WTC11 (cell line): ENCODE data around the gene LRRC37A3.

Experiments
- AR ChIP-seq: fragments of 250-450 bp; sonication (Bioruptor Pico); IDR thresholded peaks from 2 replicates; pipeline ENCODE4 v1.9.0; 2021; ENCODE audit warnings: mild to moderate bottlenecking
- ATF1 ChIP-seq: sonication (generic); formaldehyde crosslinking; IDR thresholded peaks from 2 replicates; pipeline ENCODE4 v1.8.1; 2023; ENCODE audit warnings: mild to moderate bottlenecking, moderate library complexity, missing genetic modification reagents
- CREM ChIP-seq: sonication (generic); formaldehyde crosslinking; IDR thresholded peaks from 2 replicates; pipeline ENCODE4 v1.8.1; 2022; ENCODE audit warnings: mild to moderate bottlenecking, missing genetic modification reagents, moderate library complexity
- FOXJ3 ChIP-seq: sonication (generic); formaldehyde crosslinking; IDR thresholded peaks from 2 replicates; pipeline ENCODE4 v1.9.0; 2021; ENCODE audit warnings: missing genetic modification reagents, mild to moderate bottlenecking, borderline replicate concordance
- JAZF1 ChIP-seq: fragments of 250-450 bp; sonication (Bioruptor Pico); IDR thresholded peaks from 2 replicates; pipeline ENCODE4 v1.9.0; 2021; ENCODE audit warnings: moderate library complexity, mild to moderate bottlenecking, inconsistent platforms
- MXD4 ChIP-seq: fragments of 250-450 bp; sonication (Bioruptor Pico); IDR thresholded peaks from 2 replicates; pipeline ENCODE4 v1.8.0; 2021; ENCODE audit warnings: mild to moderate bottlenecking, moderate library complexity, borderline replicate concordance
- ZBTB21 ChIP-seq: sonication (generic); formaldehyde crosslinking; IDR thresholded peaks from 2 replicates; pipeline ENCODE4 v1.8.1; 2023; ENCODE audit warnings: mild to moderate bottlenecking, missing genetic modification reagents, borderline replicate concordance

DNA sequence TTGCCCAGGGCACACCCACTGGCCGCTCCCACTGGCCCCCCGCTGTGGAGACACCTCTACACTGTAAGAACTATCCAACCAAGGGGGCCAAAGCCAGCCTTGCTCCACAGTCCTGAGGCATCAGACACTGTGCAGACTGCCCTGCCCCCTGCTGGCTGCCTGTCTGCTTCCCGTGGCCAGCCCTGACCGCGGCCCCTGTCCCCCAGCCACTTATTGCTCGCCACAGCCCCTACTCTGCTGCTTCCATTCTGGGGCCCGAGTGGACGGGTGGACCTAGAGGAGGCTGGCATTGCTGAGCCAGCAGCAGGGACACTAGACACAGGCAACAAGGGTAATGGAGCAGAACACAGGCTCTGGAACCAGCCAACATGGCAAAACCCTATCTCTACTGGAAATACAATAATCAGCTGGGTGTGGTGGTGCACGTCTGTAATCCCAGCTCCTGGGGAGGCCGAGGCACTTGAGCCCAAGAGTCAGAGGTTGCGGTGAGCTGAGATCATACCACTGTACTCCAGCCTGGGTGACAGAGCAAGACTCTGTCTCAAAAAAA lies 19.7 kb upstream of the LRRC37A3 start:
- TF ChIP-seq AR (CRISPR knock-in tag) (no peak), FOXJ3 (CRISPR knock-in tag) (no peak), JAZF1 (no peak), CREM (CRISPR knock-in tag) (no peak), ZBTB21 (CRISPR knock-in tag) (no peak), MXD4 (CRISPR knock-in tag) (no peak), ATF1 (CRISPR knock-in tag) (no peak)
